ENCODE data around the gene DAAM1.

DNA sequence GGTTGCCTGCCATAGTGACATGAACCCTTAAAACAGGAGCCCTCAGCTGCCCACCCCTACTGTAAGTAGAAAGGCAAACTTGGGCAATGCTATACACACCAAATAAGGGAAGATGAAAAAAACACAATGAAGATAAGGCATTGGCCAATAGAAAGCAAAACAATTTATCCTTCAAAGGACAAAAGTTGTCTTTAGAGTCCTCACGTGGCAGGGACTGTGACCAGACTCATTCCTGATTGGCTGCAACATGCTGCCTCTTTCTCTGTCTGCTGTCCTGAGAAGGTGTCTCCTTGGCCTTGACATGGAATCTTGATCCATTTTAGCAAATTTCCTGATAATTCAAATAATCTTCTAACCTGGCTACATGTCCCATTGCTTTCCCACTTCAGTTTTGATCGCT is 144.8 kb downstream of the DAAM1 start:
- TF ChIP-seq HDGF (IDR thresholded peaks at IDR 0.05; ENCODE audit: borderline replicate concordance) (no peak), SUZ12 (IDR thresholded peaks at IDR 0.05) (no peak), ARNT (IDR thresholded peaks at IDR 0.05) (no peak), ELF4 (IDR thresholded peaks at IDR 0.05) (no peak), LEF1 (IDR thresholded peaks at IDR 0.05; ENCODE audit: borderline replicate concordance) (no peak), SP1 (IDR thresholded peaks at IDR 0.05) (no peak), FOXK2 (IDR thresholded peaks at IDR 0.05) (no peak), FOXM1 (IDR thresholded peaks at IDR 0.05; ENCODE audit: borderline replicate concordance) (no peak)

Measured in HEK293T (cell line).